Neural progenitor cell (in vitro differentiated cells): ENCODE data around the gene PRUNE2. TPM values are rescaled to one million over a fixed set of nuclear protein-coding genes. Genes with fewer than 3 reads are reported as not detected.

ENCODE experiments used
- DNase-seq: peaks from one replicate; pipeline ENCODE4 v3.0.0-alpha.2; 2016; ENCODE audit warnings: low spot score
- H2AFZ ChIP-seq: fragments of 200-600 bp; sonication (generic); replicated peaks from 2 replicates; pipeline ENCODE4 v1.6.1; 2016; ENCODE audit warnings: antibody characterized with exemption
- H3F3A ChIP-seq: fragments of 200-600 bp; sonication (generic); 2 replicates; pipeline ENCODE4 v1.6.1; 2016; ENCODE audit warnings: antibody characterized with exemption, low read depth
- H3K27ac ChIP-seq: fragments of 200-600 bp; sonication (generic); 2 replicates; pipeline ENCODE4 v1.5.1; 2016; ENCODE audit warnings: mild to moderate bottlenecking
- H3K27me3 ChIP-seq: fragments of 200-600 bp; sonication (generic); 2 replicates; pipeline ENCODE4 v1.6.1; 2016; ENCODE audit warnings: mild to moderate bottlenecking, moderate library complexity
- H3K36me3 ChIP-seq: fragments of 200-600 bp; sonication (generic); 2 replicates; pipeline ENCODE4 v1.5.1; 2016
- H3K4me1 ChIP-seq: fragments of 200-600 bp; sonication (generic); 2 replicates; pipeline ENCODE4 v1.6.1; 2016; ENCODE audit warnings: mixed run types
- H3K4me2 ChIP-seq: fragments of 200-600 bp; sonication (generic); 2 replicates; pipeline ENCODE4 v1.6.1; 2016
- H3K4me3 ChIP-seq: fragments of 200-600 bp; sonication (generic); 2 replicates; pipeline ENCODE4 v1.5.1; 2016
- H3K79me2 ChIP-seq: fragments of 200-600 bp; sonication (generic); 2 replicates; pipeline ENCODE4 v1.6.1; 2016; ENCODE audit warnings: low read depth
- H3K9ac ChIP-seq: fragments of 200-600 bp; sonication (generic); 2 replicates; pipeline ENCODE4 v1.6.1; 2016
- H3K9me3 ChIP-seq: fragments of 200-600 bp; sonication (generic); 2 replicates; pipeline ENCODE4 v1.5.1; 2016; ENCODE audit warnings: low read depth
- H4K20me1 ChIP-seq: fragments of 200-600 bp; sonication (generic); 2 replicates; pipeline ENCODE4 v1.6.1; 2016; ENCODE audit warnings: low read depth
- H3K27ac Mint-ChIP-seq: 3 replicates; pipeline ENCODE4 v1.8.0; 2021; ENCODE audit warnings: mixed read lengths
- H3K27me3 Mint-ChIP-seq: 2 replicates; pipeline ENCODE4 v1.8.0; 2022; ENCODE audit warnings: low read depth, mild to moderate bottlenecking, inconsistent platforms, moderate library complexity, mixed read lengths; ENCODE audit not compliant: insufficient read depth
- H3K36me3 Mint-ChIP-seq: 3 replicates; pipeline ENCODE4 v1.8.0; 2021; ENCODE audit warnings: mixed read lengths
- H3K4me1 Mint-ChIP-seq: 3 replicates; pipeline ENCODE4 v1.8.0; 2021; ENCODE audit warnings: mixed read lengths
- H3K4me3 Mint-ChIP-seq: 3 replicates; pipeline ENCODE4 v1.8.0; 2021; ENCODE audit warnings: mild to moderate bottlenecking, moderate library complexity, mixed read lengths
- H3K9me3 Mint-ChIP-seq: 3 replicates; pipeline ENCODE4 v1.8.0; 2020; ENCODE audit warnings: mixed read lengths
- EZH2 ChIP-seq: fragments of 200-600 bp; sonication (generic); IDR thresholded peaks from 2 replicates; pipeline ENCODE4 v1.6.1; 2017; ENCODE audit warnings: antibody characterized with exemption, mild to moderate bottlenecking, moderate library complexity
- EZH2phosphoT487 ChIP-seq: fragments of 200-600 bp; sonication (generic); IDR thresholded peaks from 2 replicates; pipeline ENCODE4 v1.6.1; 2017; ENCODE audit warnings: antibody characterized with exemption
- total RNA-seq: library from RNA; depleted of rRNA; stranded (reverse); fragments of >200 nt; gene quantifications from 2 replicates; pipeline ENCODE4 v1.2.3, GENCODE V29; 2015; ENCODE audit warnings: low replicate concordance
- TF ChIP-seq, protein P1 (sequence below): fragments of 200-600 bp; sonication (generic); IDR thresholded peaks from 2 replicates; pipeline ENCODE4 v1.5.1; 2017; ENCODE audit warnings: antibody characterized with exemption, mild to moderate bottlenecking

Gene PRUNE2
- total RNA-seq, 1 donor from 2014 or later: 28.2 TPM

DNA sequence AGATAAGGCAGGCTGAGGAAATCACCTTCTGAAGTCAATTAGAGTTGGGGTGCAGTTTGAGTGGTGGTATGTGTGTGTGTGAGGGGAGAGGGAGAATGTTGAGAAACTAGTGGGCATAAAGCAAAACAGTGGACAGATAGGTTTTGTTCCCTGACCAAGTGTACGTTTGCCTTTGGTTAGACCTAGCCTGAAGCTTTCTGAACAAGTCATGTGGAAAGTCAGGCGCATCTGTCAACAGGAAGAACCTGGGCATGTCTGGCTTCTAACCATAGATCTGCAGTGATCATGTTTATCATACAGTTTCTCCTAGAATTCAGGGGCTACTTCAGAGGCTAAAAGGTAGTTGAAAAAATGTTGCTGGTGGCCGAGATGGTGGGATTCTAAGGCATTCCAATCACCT, 284.9 kb downstream of the PRUNE2 start:
- Histone ChIP-seq H3F3A (no peaks in the 10 kb centered on the region), H4K20me1 (no peaks in the 10 kb centered on the region), H3K27me3 (no peaks in the 10 kb centered on the region), H3K4me1 (peaks cover 11% of the 10 kb centered on the region), H3K4me3 (no peak overlapping the region), H3K4me2 (no peak overlapping the region), H3K9me3 (no peaks in the 10 kb centered on the region), H3K9ac (no peak overlapping the region), H3K79me2 (no peaks in the 10 kb centered on the region), H3K36me3 (no peaks in the 10 kb centered on the region), H2AFZ (no peak overlapping the region), H3K27ac (no peak overlapping the region)
- H3K4me3 Mint-ChIP-seq: no peak overlapping the region
- no peak overlapping the region for H3K27ac Mint-ChIP-seq
- peaks cover 20% of the 10 kb centered on the region for H3K4me1 Mint-ChIP-seq
- peaks cover 8% of the 10 kb centered on the region for H3K27me3 Mint-ChIP-seq
- DNase-seq: no peak
- no peaks in the 10 kb centered on the region for H3K9me3 Mint-ChIP-seq
- TF ChIP-seq EZH2 (no peak), EZH2phosphoT487 (no peak)
- TF ChIP-seq, protein P1, sequence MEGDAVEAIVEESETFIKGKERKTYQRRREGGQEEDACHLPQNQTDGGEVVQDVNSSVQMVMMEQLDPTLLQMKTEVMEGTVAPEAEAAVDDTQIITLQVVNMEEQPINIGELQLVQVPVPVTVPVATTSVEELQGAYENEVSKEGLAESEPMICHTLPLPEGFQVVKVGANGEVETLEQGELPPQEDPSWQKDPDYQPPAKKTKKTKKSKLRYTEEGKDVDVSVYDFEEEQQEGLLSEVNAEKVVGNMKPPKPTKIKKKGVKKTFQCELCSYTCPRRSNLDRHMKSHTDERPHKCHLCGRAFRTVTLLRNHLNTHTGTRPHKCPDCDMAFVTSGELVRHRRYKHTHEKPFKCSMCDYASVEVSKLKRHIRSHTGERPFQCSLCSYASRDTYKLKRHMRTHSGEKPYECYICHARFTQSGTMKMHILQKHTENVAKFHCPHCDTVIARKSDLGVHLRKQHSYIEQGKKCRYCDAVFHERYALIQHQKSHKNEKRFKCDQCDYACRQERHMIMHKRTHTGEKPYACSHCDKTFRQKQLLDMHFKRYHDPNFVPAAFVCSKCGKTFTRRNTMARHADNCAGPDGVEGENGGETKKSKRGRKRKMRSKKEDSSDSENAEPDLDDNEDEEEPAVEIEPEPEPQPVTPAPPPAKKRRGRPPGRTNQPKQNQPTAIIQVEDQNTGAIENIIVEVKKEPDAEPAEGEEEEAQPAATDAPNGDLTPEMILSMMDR: no peak
- H3K36me3 Mint-ChIP-seq: peaks cover 2% of the 10 kb centered on the region

- Histone ChIP-seq H4K20me1 (no peaks in the 10 kb centered on the region), H3K27me3 (no peaks in the 10 kb centered on the region), H3K4me3 (no peak overlapping the region), H3K36me3 (no peaks in the 10 kb centered on the region), H3K9ac (no peak overlapping the region), H3K4me2 (no peak overlapping the region), H3F3A (no peaks in the 10 kb centered on the region), H2AFZ (no peak overlapping the region), H3K27ac (no peak overlapping the region), H3K4me1 (peaks cover 11% of the 10 kb centered on the region), H3K9me3 (no peaks in the 10 kb centered on the region), H3K79me2 (no peaks in the 10 kb centered on the region)
- no peak overlapping the region for H3K27ac Mint-ChIP-seq
- no peak overlapping the region for H3K4me3 Mint-ChIP-seq
- H3K27me3 Mint-ChIP-seq: peaks cover 8% of the 10 kb centered on the region
- peaks cover 20% of the 10 kb centered on the region for H3K4me1 Mint-ChIP-seq
- H3K9me3 Mint-ChIP-seq: no peaks in the 10 kb centered on the region
- no peak for TF ChIP-seq EZH2
- TF ChIP-seq, protein P1: no peak
- no peak for TF ChIP-seq EZH2phosphoT487
- no peak for DNase-seq
- peaks cover 3% of the 10 kb centered on the region for H3K36me3 Mint-ChIP-seq
Measured at GRCh38 chr9:76620581-76620980, 285.3 kb downstream of the PRUNE2 start.

GRCh38 chr9:76619640-76620039, 286.3 kb downstream of the PRUNE2 start:
- no peak overlapping the region for H2AFZ ChIP-seq
- no peak overlapping the region for H3K4me2 ChIP-seq
- Mint-ChIP-seq H3K4me3 (no peak overlapping the region), H3K4me1 (peaks cover 14% of the 10 kb centered on the region), H3K27me3 (peaks cover 8% of the 10 kb centered on the region), H3K36me3 (peaks cover 3% of the 10 kb centered on the region), H3K27ac (no peak overlapping the region), H3K9me3 (no peaks in the 10 kb centered on the region)
- H3K27me3 ChIP-seq: no peaks in the 10 kb centered on the region
- H3K9me3 ChIP-seq: no peaks in the 10 kb centered on the region
- no peak overlapping the region for H3K9ac ChIP-seq
- no peaks in the 10 kb centered on the region for H3F3A ChIP-seq
- TF ChIP-seq EZH2phosphoT487 (no peak), EZH2 (no peak)
- TF ChIP-seq, protein P1: no peak
- no peaks in the 10 kb centered on the region for H3K36me3 ChIP-seq
- no peak overlapping the region for H3K27ac ChIP-seq
- H4K20me1 ChIP-seq: no peaks in the 10 kb centered on the region
- no peaks in the 10 kb centered on the region for H3K79me2 ChIP-seq
- H3K4me3 ChIP-seq: no peak overlapping the region
- H3K4me1 ChIP-seq: peaks cover 9% of the 10 kb centered on the region
- no peak for DNase-seq
